Activated T-cell treated with anti-CD3 and anti-CD28 coated beads, Interleukin-2, amount 50 U/mL, for 72 hours (primary cell): ENCODE data around the gene SC5D. TPM values are rescaled to one million over a fixed set of nuclear protein-coding genes. Genes with fewer than 3 reads are reported as not detected.

ENCODE experiments used
- ATAC-seq, 2 donors: fragments of 150-1000 bp; cut with Tn5 transposase; replicated peaks in 1 of 2; 2 replicates each; pipeline ENCODE4 v1.10.0; 2021; ENCODE audit warnings: moderate library complexity in 2 of 2, mild to moderate bottlenecking in 1 of 2
- DNase-seq, 2 donors: peaks; one replicate each; pipeline ENCODE4 v3.0.0; 2021 to 2022; ENCODE audit warnings: mixed read lengths in 1 of 2
- H3K27ac Mint-ChIP-seq: one replicate; pipeline ENCODE4 v1.8.0; 2022; ENCODE audit warnings: mild to moderate bottlenecking, moderate library complexity, mixed read lengths
- H3K27me3 Mint-ChIP-seq: one replicate; pipeline ENCODE4 v1.8.0; 2022; ENCODE audit warnings: low read depth, mixed read lengths
- H3K36me3 Mint-ChIP-seq, 2 donors: one replicate each; pipeline ENCODE4 v1.8.0; 2022; ENCODE audit warnings: mixed read lengths in 2 of 2, mild to moderate bottlenecking in 1 of 2; ENCODE audit not compliant: insufficient read depth in 2 of 2
- H3K4me1 Mint-ChIP-seq: one replicate; pipeline ENCODE4 v1.8.0; 2022; ENCODE audit warnings: low read depth, mixed read lengths
- H3K4me3 Mint-ChIP-seq, 2 donors: one replicate each; pipeline ENCODE4 v1.8.0; 2022; ENCODE audit warnings: mild to moderate bottlenecking in 2 of 2, mixed read lengths in 2 of 2, moderate library complexity in 2 of 2
- H3K9me3 Mint-ChIP-seq, 2 donors: one replicate each; pipeline ENCODE4 v1.8.0; 2022; ENCODE audit warnings: mixed read lengths in 2 of 2
- total RNA-seq, 2 donors: library from RNA; stranded (reverse); gene quantifications; one replicate each; pipeline ENCODE4 v1.2.3, GENCODE V29; 2022

SC5D gene
- total RNA-seq: 10 to 100 TPM; 18.2 to 21.5 TPM

GRCh38 chr11:121292495-121293287 is at the start of gene SC5D:
Gene SC5D (plus strand): TSS chr11:121292771. CDS start chr11:121303376, 10,605 bp downstream.
- H3K36me3 Mint-ChIP-seq: peaks cover 0 to 3% of the 10 kb centered on the region in 2 donors

GRCh38 chr11:121244884-121245283 is 47.7 kb upstream of the SC5D start:
- Mint-ChIP-seq H3K9me3 (no peaks in the 10 kb centered on the region), H3K36me3 (no peaks in the 10 kb centered on the region), H3K4me1 (peaks cover 7% of the 10 kb centered on the region), H3K4me3 (no peak overlapping the region), H3K27ac (no peak overlapping the region), H3K27me3 (no peaks in the 10 kb centered on the region)
- DNase-seq: no peak
- ATAC-seq: no peak

More at GRCh38 chr11:121292495-121293287, at the start of gene SC5D:
- ATAC-seq (peak; percentile 96 to 97), DNase-seq (peak; percentile 96 to 97)
- Mint-ChIP-seq H3K27me3 (no peaks in the 10 kb centered on the region), H3K4me1 (peaks cover 44% of the 10 kb centered on the region), H3K27ac (peak within 1 kb of the TSS; percentile 98), H3K9me3 (no peaks in the 10 kb centered on the region), H3K4me3 (peak within 1 kb of the TSS; percentile 94)

GRCh38 chr11:121246021-121246768 is 46.4 kb upstream of the SC5D start:
- DNase-seq: no peak
- ATAC-seq: no peak
- no peak overlapping the region for H3K27ac Mint-ChIP-seq
- H3K4me3 Mint-ChIP-seq: no peak overlapping the region
- no peaks in the 10 kb centered on the region for H3K9me3 Mint-ChIP-seq
- H3K4me1 Mint-ChIP-seq: peaks cover 7% of the 10 kb centered on the region
- H3K36me3 Mint-ChIP-seq: no peaks in the 10 kb centered on the region
- H3K27me3 Mint-ChIP-seq: peaks cover 7% of the 10 kb centered on the region

GRCh38 chr11:121246769-121247035 is 45.9 kb upstream of the SC5D start:
- H3K4me1 Mint-ChIP-seq: peaks cover 7% of the 10 kb centered on the region
- H3K9me3 Mint-ChIP-seq: no peaks in the 10 kb centered on the region
- DNase-seq: no peak
- no peak overlapping the region for H3K4me3 Mint-ChIP-seq
- ATAC-seq: no peak
- H3K36me3 Mint-ChIP-seq: no peaks in the 10 kb centered on the region
- peaks cover 7% of the 10 kb centered on the region for H3K27me3 Mint-ChIP-seq
- no peak overlapping the region for H3K27ac Mint-ChIP-seq

GRCh38 chr11:121248496-121248895 is 44.1 kb upstream of the SC5D start:
- peaks cover 7% of the 10 kb centered on the region for H3K4me1 Mint-ChIP-seq
- no peak for DNase-seq
- H3K27ac Mint-ChIP-seq: no peak overlapping the region
- ATAC-seq: peak in 1 of 2 donors; percentile 21
- no peak overlapping the region for H3K4me3 Mint-ChIP-seq
- H3K27me3 Mint-ChIP-seq: peaks cover 7% of the 10 kb centered on the region
- peaks cover 0 to 4% of the 10 kb centered on the region in 2 donors for H3K9me3 Mint-ChIP-seq
- no peaks in the 10 kb centered on the region for H3K36me3 Mint-ChIP-seq

- no peak overlapping the region for H3K27ac Mint-ChIP-seq
- peak in 1 of 2 donors; percentile 8 for DNase-seq
- H3K36me3 Mint-ChIP-seq: peaks cover 2% of the 10 kb centered on the region in 2 donors
- ATAC-seq: peak; percentile 50 to 80
- peaks cover 7% of the 10 kb centered on the region for H3K4me1 Mint-ChIP-seq
- peaks cover 2 to 6% of the 10 kb centered on the region in 2 donors for H3K9me3 Mint-ChIP-seq
- H3K27me3 Mint-ChIP-seq: peaks cover 11% of the 10 kb centered on the region
- H3K4me3 Mint-ChIP-seq: no peak overlapping the region
Observed at GRCh38 chr11:121249039-121249663, 43.4 kb upstream of the SC5D start.

GRCh38 chr11:121250843-121251242 is 41.7 kb upstream of the SC5D start:
- DNase-seq (no peak), ATAC-seq (no peak)
- Mint-ChIP-seq H3K27ac (no peak overlapping the region), H3K9me3 (peaks cover 2 to 6% of the 10 kb centered on the region in 2 donors), H3K27me3 (peaks cover 19% of the 10 kb centered on the region), H3K4me1 (peaks cover 7% of the 10 kb centered on the region), H3K4me3 (no peak overlapping the region), H3K36me3 (peaks cover 2% of the 10 kb centered on the region in 2 donors)

- no peak for DNase-seq
- ATAC-seq: no peak
- Mint-ChIP-seq H3K36me3 (peaks cover 2% of the 10 kb centered on the region in 2 donors), H3K27me3 (peaks cover 31% of the 10 kb centered on the region), H3K4me1 (peaks cover 4% of the 10 kb centered on the region), H3K9me3 (peaks cover 2 to 6% of the 10 kb centered on the region in 2 donors), H3K27ac (no peak overlapping the region), H3K4me3 (no peak overlapping the region)
Observed at GRCh38 chr11:121253951-121254350, 38.6 kb upstream of the SC5D start.

GRCh38 chr11:121254756-121255155 is 37.8 kb upstream of the SC5D start:
- ATAC-seq: no peak
- Mint-ChIP-seq H3K36me3 (peaks cover 2% of the 10 kb centered on the region in 2 donors), H3K9me3 (peaks cover 2 to 6% of the 10 kb centered on the region in 2 donors)

GRCh38 chr11:121255473-121256125 is 37.0 kb upstream of the SC5D start:
- ATAC-seq (no peak), DNase-seq (no peak)
- Mint-ChIP-seq H3K27me3 (peaks cover 30% of the 10 kb centered on the region), H3K4me3 (no peak overlapping the region), H3K36me3 (peaks cover 2% of the 10 kb centered on the region in 2 donors), H3K9me3 (peaks cover 2 to 6% of the 10 kb centered on the region in 2 donors), H3K4me1 (no peaks in the 10 kb centered on the region), H3K27ac (no peak overlapping the region)

More at GRCh38 chr11:121254756-121255155, 37.8 kb upstream of the SC5D start:
- Mint-ChIP-seq H3K4me1 (no peaks in the 10 kb centered on the region), H3K27me3 (peaks cover 31% of the 10 kb centered on the region), H3K4me3 (no peak overlapping the region), H3K27ac (no peak overlapping the region)
- DNase-seq: no peak

- peaks cover 33% of the 10 kb centered on the region for H3K27me3 Mint-ChIP-seq
- H3K9me3 Mint-ChIP-seq: peaks cover 2 to 6% of the 10 kb centered on the region in 2 donors
- H3K4me1 Mint-ChIP-seq: no peaks in the 10 kb centered on the region
- H3K4me3 Mint-ChIP-seq: no peak overlapping the region
- ATAC-seq (no peak), DNase-seq (no peak)
- peaks cover 2% of the 10 kb centered on the region in 2 donors for H3K36me3 Mint-ChIP-seq
- H3K27ac Mint-ChIP-seq: no peak overlapping the region
Observed at GRCh38 chr11:121257289-121257688, 35.3 kb upstream of the SC5D start.

- no peak overlapping the region for H3K4me3 Mint-ChIP-seq
- peaks cover 4 to 5% of the 10 kb centered on the region in 2 donors for H3K9me3 Mint-ChIP-seq
- no peak overlapping the region for H3K27ac Mint-ChIP-seq
- H3K36me3 Mint-ChIP-seq: peaks cover 2 to 5% of the 10 kb centered on the region in 2 donors
- DNase-seq: no peak
- no peak for ATAC-seq
- peaks cover 36% of the 10 kb centered on the region for H3K27me3 Mint-ChIP-seq
- H3K4me1 Mint-ChIP-seq: no peaks in the 10 kb centered on the region
Observed at GRCh38 chr11:121257976-121258375, 34.6 kb upstream of the SC5D start.
